OCI-LY3 (cell line): ENCODE measurements around the gene SLC35F4.

ENCODE experiments used
- H2AFZ ChIP-seq: fragments of 200-600, 300-600 bp; shearing (Covaris generic); 2 replicates; pipeline ENCODE4 v1.6.0; 2014; ENCODE audit warnings: antibody characterized with exemption, low read depth, low read length
- H3K27ac ChIP-seq: fragments of 200-600, 300-600 bp; sonication (generic); 2 replicates; pipeline ENCODE4 v1.5.1; 2014; ENCODE audit warnings: mild to moderate bottlenecking, low read length, moderate library complexity, mixed read lengths
- H3K27me3 ChIP-seq: fragments of 200-600, 300-600 bp; sonication (generic); 2 replicates; pipeline ENCODE4 v1.6.1; 2014; ENCODE audit warnings: low read depth, low read length, mixed read lengths
- H3K36me3 ChIP-seq: fragments of 200-600, 300-600 bp; sonication (generic); replicated peaks from 2 replicates; pipeline ENCODE3; 2014; ENCODE audit warnings: low read depth, low read length, mixed read lengths
- H3K4me1 ChIP-seq: fragments of 300-600, 200-600 bp; sonication (generic); 2 replicates; pipeline ENCODE4 v1.6.1; 2014; ENCODE audit warnings: low read length, mixed read lengths
- H3K4me2 ChIP-seq: fragments of 200-600, 300-600 bp; sonication (generic); 2 replicates; pipeline ENCODE4 v1.6.1; 2014; ENCODE audit warnings: low read length, mixed read lengths
- H3K4me3 ChIP-seq: fragments of 300-600, 200-600 bp; sonication (generic); 2 replicates; pipeline ENCODE4 v1.5.1; 2014; ENCODE audit warnings: antibody characterized with exemption, mild to moderate bottlenecking, low read length, moderate library complexity
- H3K79me2 ChIP-seq: fragments of 300-600, 200-600 bp; shearing (Covaris generic); 2 replicates; pipeline ENCODE4 v1.6.1; 2014; ENCODE audit warnings: mild to moderate bottlenecking, low read length, mixed read lengths
- H3K9ac ChIP-seq: fragments of 300-600, 200-600 bp; shearing (Covaris generic); 2 replicates; pipeline ENCODE4 v1.6.0; 2014; ENCODE audit warnings: mild to moderate bottlenecking, low read length, moderate library complexity
- H3K9me3 ChIP-seq: fragments of 200-600, 300-600 bp; shearing (Covaris generic); 2 replicates; pipeline ENCODE4 v1.6.1; 2014; ENCODE audit warnings: low read length, mixed read lengths; ENCODE audit not compliant: insufficient read depth
- H4K20me1 ChIP-seq: fragments of 200-600, 300-600 bp; sonication (generic); 2 replicates; pipeline ENCODE4 v1.6.1; 2016; ENCODE audit warnings: low read length, mixed read lengths; ENCODE audit not compliant: insufficient read depth
- EZH2phosphoT487 ChIP-seq: fragments of 200-600 bp; shearing (Covaris generic); IDR thresholded peaks from 2 replicates; pipeline ENCODE4 v1.6.1; 2018; ENCODE audit warnings: antibody characterized with exemption, mixed run types, low read depth
- TF ChIP-seq, protein P1 (sequence below): fragments of 200-600, 300-600 bp; sonication (generic); IDR thresholded peaks from 2 replicates; pipeline ENCODE4 v1.5.1; 2014; ENCODE audit warnings: antibody characterized with exemption, low read length, low read depth

The SLC35F4 gene

GRCh38 chr14:57848786-57849185, 17.1 kb downstream of the SLC35F4 start:
- no peaks in the 10 kb centered on the region for H3K79me2 ChIP-seq
- no peak overlapping the region for H3K27ac ChIP-seq
- TF ChIP-seq, protein P1, sequence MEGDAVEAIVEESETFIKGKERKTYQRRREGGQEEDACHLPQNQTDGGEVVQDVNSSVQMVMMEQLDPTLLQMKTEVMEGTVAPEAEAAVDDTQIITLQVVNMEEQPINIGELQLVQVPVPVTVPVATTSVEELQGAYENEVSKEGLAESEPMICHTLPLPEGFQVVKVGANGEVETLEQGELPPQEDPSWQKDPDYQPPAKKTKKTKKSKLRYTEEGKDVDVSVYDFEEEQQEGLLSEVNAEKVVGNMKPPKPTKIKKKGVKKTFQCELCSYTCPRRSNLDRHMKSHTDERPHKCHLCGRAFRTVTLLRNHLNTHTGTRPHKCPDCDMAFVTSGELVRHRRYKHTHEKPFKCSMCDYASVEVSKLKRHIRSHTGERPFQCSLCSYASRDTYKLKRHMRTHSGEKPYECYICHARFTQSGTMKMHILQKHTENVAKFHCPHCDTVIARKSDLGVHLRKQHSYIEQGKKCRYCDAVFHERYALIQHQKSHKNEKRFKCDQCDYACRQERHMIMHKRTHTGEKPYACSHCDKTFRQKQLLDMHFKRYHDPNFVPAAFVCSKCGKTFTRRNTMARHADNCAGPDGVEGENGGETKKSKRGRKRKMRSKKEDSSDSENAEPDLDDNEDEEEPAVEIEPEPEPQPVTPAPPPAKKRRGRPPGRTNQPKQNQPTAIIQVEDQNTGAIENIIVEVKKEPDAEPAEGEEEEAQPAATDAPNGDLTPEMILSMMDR = no peak
- TF ChIP-seq EZH2phosphoT487 = no peak
- no peaks in the 10 kb centered on the region for H4K20me1 ChIP-seq
- no peak overlapping the region for H3K9ac ChIP-seq
- H3K4me3 ChIP-seq = no peak overlapping the region
- no peaks in the 10 kb centered on the region for H3K4me1 ChIP-seq
- no peaks in the 10 kb centered on the region for H3K36me3 ChIP-seq
- no peak overlapping the region for H2AFZ ChIP-seq
- peaks cover 5% of the 10 kb centered on the region for H3K27me3 ChIP-seq
- H3K4me2 ChIP-seq = no peak overlapping the region
- H3K9me3 ChIP-seq = no peaks in the 10 kb centered on the region

- no peak for TF ChIP-seq EZH2phosphoT487
- TF ChIP-seq, protein P1 = no peak
- Histone ChIP-seq H3K36me3 (no peaks in the 10 kb centered on the region), H3K27ac (no peak overlapping the region), H3K9ac (no peak overlapping the region), H3K27me3 (peaks cover 6% of the 10 kb centered on the region), H2AFZ (no peak overlapping the region), H3K79me2 (no peaks in the 10 kb centered on the region), H3K9me3 (no peaks in the 10 kb centered on the region), H3K4me2 (no peak overlapping the region), H3K4me3 (no peak overlapping the region), H3K4me1 (no peaks in the 10 kb centered on the region), H4K20me1 (no peaks in the 10 kb centered on the region)
Observed at GRCh38 chr14:57848353-57848752, 17.5 kb downstream of the SLC35F4 start.

GRCh38 chr14:57847706-57848105, 18.2 kb downstream of the SLC35F4 start:
- Histone ChIP-seq H3K4me2 (no peak overlapping the region), H3K27me3 (peaks cover 6% of the 10 kb centered on the region), H3K36me3 (no peaks in the 10 kb centered on the region), H3K9ac (no peak overlapping the region), H3K79me2 (no peaks in the 10 kb centered on the region), H3K4me1 (no peaks in the 10 kb centered on the region), H4K20me1 (no peaks in the 10 kb centered on the region), H3K27ac (no peak overlapping the region), H2AFZ (no peak overlapping the region), H3K9me3 (no peaks in the 10 kb centered on the region), H3K4me3 (no peak overlapping the region)
- TF ChIP-seq EZH2phosphoT487 = no peak
- TF ChIP-seq, protein P1 = no peak

GRCh38 chr14:57847096-57847495, 18.8 kb downstream of the SLC35F4 start:
- Histone ChIP-seq H3K79me2 (no peaks in the 10 kb centered on the region), H3K9ac (no peak overlapping the region), H3K4me1 (no peaks in the 10 kb centered on the region), H3K27ac (no peak overlapping the region), H3K4me2 (no peak overlapping the region), H2AFZ (no peak overlapping the region), H3K27me3 (peaks cover 6% of the 10 kb centered on the region), H3K4me3 (no peak overlapping the region), H3K9me3 (no peaks in the 10 kb centered on the region), H4K20me1 (no peaks in the 10 kb centered on the region), H3K36me3 (no peaks in the 10 kb centered on the region)
- TF ChIP-seq, protein P1 = no peak
- no peak for TF ChIP-seq EZH2phosphoT487
